Measurements from ENCODE around the gene FAM149B1. TPM values are rescaled to one million over a fixed set of nuclear protein-coding genes. Genes with fewer than 3 reads are reported as not detected.

The FAM149B1 gene
- total RNA-seq, 1 experiment from 2014 or later, result 39.1 TPM

GRCh38 chr10:73263693-73264347 is 95.9 kb downstream of the FAM149B1 start:
- Histone ChIP-seq H3K27me3 (ENCODE audit: low read length) (no peaks in the 10 kb centered on the region; the same call in 1 of the 2 replicates), H3K9me2 (replicated peaks; ENCODE audit: low read length) (no peaks in the 10 kb centered on the region), H3K36me3 (ENCODE audit: low read depth, low read length) (no peaks in the 10 kb centered on the region), H3K4me1 (ENCODE audit: insufficient read depth, low read length) (peaks cover 20% of the 10 kb centered on the region), H3K9ac (ENCODE audit: low read length) (no peak overlapping the region), H3K9me3 (ENCODE audit: low read length) (peaks cover 5% of the 10 kb centered on the region; the same call in 1 of the 2 replicates), H4K20me1 (ENCODE audit: low read length) (no peaks in the 10 kb centered on the region), H3K4me3 (ENCODE audit: low read length) (no peak overlapping the region), H3K27ac (ENCODE audit: low read length) (no peak overlapping the region), H2AFZ (ENCODE audit: low read length) (no peak overlapping the region), H3K4me2 (ENCODE audit: low read length) (no peak overlapping the region), H3K79me2 (ENCODE audit: low read length) (no peaks in the 10 kb centered on the region), H3F3A (ENCODE audit: low read length, unreplicated experiment) (peaks cover 6% of the 10 kb centered on the region)
- ChIA-PET CTCF (interaction anchor here (0.5 to 1.8 kb wide), 10 partner anchors 9 to 430 kb away, joined by 3 to 31 read pairs (median 4); partner anchors contain the start of gene CFAP70), POLR2A (ENCODE audit: unreplicated experiment) (interaction anchor here (0.6 to 1.0 kb wide), 2 partner anchors 12 to 95 kb away, joined by 3 to 5 read pairs; partner anchors contain the start of gene CFAP70)
- BruUV-seq (replicated peaks), result no TSS peak
- TF ChIP-seq CTCF (conservative IDR thresholded peaks at IDR 0.05; ENCODE audit: low read depth, low read length), result peak; percentile 99
- no peak for TF ChIP-seq EZH2phosphoT487 (IDR thresholded peaks at IDR 0.05; ENCODE audit: borderline replicate concordance, low read length)
- no peak for TF ChIP-seq EZH2 (IDR thresholded peaks at IDR 0.05; ENCODE audit: low read length, unreplicated experiment)
- DNase-seq, result peak; percentile 90
- intact Hi-C loops (cut with micrococcal nuclease), result loop anchor here (1.0 to 10.0 kb wide), 7 partner anchors 94 to 499 kb away; partner anchors contain the start of genes ANXA7, CFAP70 and PPP3CB
- ATAC-seq, result peak; percentile 37

GRCh38 chr10:73264423-73264822 is 96.5 kb downstream of the FAM149B1 start:
- 0 out of 2 replicates have a peak, but pooled peaks cover under 1% of the 10 kb centered on the region for H3K9me3 ChIP-seq (ENCODE audit: low read length)
- no peak overlapping the region for H3K4me2 ChIP-seq (ENCODE audit: low read length)
- peaks cover 20% of the 10 kb centered on the region for H3K4me1 ChIP-seq (ENCODE audit: insufficient read depth, low read length)
- no peak overlapping the region for H3K27ac ChIP-seq (ENCODE audit: low read length)
- H4K20me1 ChIP-seq (ENCODE audit: low read length), result no peaks in the 10 kb centered on the region
- no peak overlapping the region for H3K9ac ChIP-seq (ENCODE audit: low read length)
- intact Hi-C loops (cut with micrococcal nuclease), result loop anchor here (1.0 to 10.0 kb wide), 5 partner anchors 94 to 500 kb away; partner anchors contain the start of genes CFAP70 and PPP3CB
- no peaks in the 10 kb centered on the region for H3K36me3 ChIP-seq (ENCODE audit: low read depth, low read length)
- CTCF ChIA-PET, result interaction anchor here (0.5 to 1.8 kb wide), 12 partner anchors 11 to 432 kb away, joined by 3 to 31 read pairs (median 5); partner anchors contain the start of gene CFAP70
- no peaks in the 10 kb centered on the region for H3K9me2 ChIP-seq (replicated peaks; ENCODE audit: low read length)
- TF ChIP-seq CTCF (conservative IDR thresholded peaks at IDR 0.05; ENCODE audit: low read depth, low read length), result no peak
- no peak for TF ChIP-seq EZH2phosphoT487 (IDR thresholded peaks at IDR 0.05; ENCODE audit: borderline replicate concordance, low read length)
- TF ChIP-seq EZH2 (IDR thresholded peaks at IDR 0.05; ENCODE audit: low read length, unreplicated experiment), result no peak
- no peak overlapping the region for H3K4me3 ChIP-seq (ENCODE audit: low read length)
- no peaks in the 10 kb centered on the region for H3K79me2 ChIP-seq (ENCODE audit: low read length)
- H2AFZ ChIP-seq (ENCODE audit: low read length), result no peak overlapping the region
- no TSS peak for BruUV-seq (replicated peaks)
- peaks cover 5% of the 10 kb centered on the region; the same call in 1 of the 2 replicates for H3K27me3 ChIP-seq (ENCODE audit: low read length)
- peaks cover 6% of the 10 kb centered on the region for H3F3A ChIP-seq (ENCODE audit: low read length, unreplicated experiment)
- ATAC-seq (no peak), DNase-seq (no peak)
- POLR2A ChIA-PET (ENCODE audit: unreplicated experiment), result interaction anchor here (0.6 to 1.0 kb wide), 2 partner anchors 18 to 94 kb away, joined by 5 to 16 read pairs; partner anchors contain the start of gene CFAP70

Data from PC-3 (cell line).